GM12864 (cell line): ENCODE data around the gene PPP2R1A.
A peak's percentile ranks its signal among the peaks of the same experiment; 100 is the strongest.
"Not testable (repeated sequence)": the region's sequence is repeated elsewhere in the genome, so short reads cannot be mapped to it uniquely, and the experiment has no call there.

ENCODE experiments used
- DNase-seq: peaks from one replicate; pipeline ENCODE4 v3.0.0-alpha.2; 2011; ENCODE audit warnings: low read depth
- H3K4me3 ChIP-seq: 2 replicates; pipeline ENCODE4 v1.5.1; 2011; ENCODE audit warnings: mild to moderate bottlenecking, low read depth, low read length, control low read depth
- TF ChIP-seq, protein P1 (sequence below): IDR thresholded peaks from 2 replicates; pipeline ENCODE4 v1.5.1; 2011; ENCODE audit warnings: low read depth, mild to moderate bottlenecking, moderate library complexity, low read length, control low read depth, inconsistent platforms; ENCODE audit errors: missing control alignments

The PPP2R1A gene

DNA sequence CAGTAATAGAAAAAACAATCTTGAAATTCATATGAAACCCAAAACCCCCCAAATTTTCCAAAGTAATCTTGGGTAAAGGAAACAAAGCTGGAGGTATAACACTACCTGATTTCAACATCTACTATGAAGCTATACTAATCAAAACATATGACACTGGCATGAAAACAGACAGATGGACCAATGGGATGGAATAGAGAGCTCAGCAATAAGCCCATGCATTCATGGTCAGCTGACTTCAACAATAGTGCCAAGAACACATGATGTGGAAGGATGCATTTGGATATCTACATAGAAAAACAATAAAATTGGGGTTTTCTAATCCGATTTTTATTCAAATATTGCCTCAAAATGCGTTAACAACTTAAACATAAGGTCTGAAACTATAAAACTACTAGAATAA lies 47.3 kb downstream of the PPP2R1A start:
- H3K4me3 ChIP-seq = no peak overlapping the region
- TF ChIP-seq, protein P1, sequence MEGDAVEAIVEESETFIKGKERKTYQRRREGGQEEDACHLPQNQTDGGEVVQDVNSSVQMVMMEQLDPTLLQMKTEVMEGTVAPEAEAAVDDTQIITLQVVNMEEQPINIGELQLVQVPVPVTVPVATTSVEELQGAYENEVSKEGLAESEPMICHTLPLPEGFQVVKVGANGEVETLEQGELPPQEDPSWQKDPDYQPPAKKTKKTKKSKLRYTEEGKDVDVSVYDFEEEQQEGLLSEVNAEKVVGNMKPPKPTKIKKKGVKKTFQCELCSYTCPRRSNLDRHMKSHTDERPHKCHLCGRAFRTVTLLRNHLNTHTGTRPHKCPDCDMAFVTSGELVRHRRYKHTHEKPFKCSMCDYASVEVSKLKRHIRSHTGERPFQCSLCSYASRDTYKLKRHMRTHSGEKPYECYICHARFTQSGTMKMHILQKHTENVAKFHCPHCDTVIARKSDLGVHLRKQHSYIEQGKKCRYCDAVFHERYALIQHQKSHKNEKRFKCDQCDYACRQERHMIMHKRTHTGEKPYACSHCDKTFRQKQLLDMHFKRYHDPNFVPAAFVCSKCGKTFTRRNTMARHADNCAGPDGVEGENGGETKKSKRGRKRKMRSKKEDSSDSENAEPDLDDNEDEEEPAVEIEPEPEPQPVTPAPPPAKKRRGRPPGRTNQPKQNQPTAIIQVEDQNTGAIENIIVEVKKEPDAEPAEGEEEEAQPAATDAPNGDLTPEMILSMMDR = no peak
- DNase-seq = no peak

DNA sequence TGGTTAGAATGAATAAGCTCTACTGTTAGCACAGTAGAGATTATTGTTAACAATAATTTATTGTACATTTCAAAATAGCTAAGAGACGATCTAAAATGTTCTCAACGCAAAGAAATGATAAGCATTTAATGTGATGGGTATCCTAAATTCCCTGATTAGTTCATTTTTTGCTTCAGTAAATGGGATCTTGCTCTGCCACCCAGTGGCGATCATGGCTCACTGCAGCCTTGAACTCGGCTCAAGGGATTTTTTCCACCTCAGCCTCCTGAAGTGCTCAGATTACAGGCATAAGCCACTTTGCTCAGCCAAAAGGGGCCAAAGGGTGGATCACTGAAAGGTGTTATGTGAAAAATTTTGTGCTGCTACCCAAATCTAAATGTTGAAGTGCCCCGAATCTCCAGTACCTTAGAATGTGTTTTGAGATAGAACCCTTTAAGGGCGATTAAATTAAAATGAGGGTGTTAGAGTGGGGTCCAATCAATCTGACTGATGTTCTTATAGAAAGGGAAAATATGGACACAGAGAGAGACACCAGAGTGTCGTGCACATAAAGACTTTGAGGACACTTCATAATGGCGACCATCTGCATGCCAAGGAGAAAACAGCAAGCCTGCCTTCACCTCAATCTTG lies 48.0 kb downstream of the PPP2R1A start:
- H3K4me3 ChIP-seq = no peak overlapping the region
- TF ChIP-seq, protein P1 = peak; percentile 82
- DNase-seq = peak; percentile 22

DNA sequence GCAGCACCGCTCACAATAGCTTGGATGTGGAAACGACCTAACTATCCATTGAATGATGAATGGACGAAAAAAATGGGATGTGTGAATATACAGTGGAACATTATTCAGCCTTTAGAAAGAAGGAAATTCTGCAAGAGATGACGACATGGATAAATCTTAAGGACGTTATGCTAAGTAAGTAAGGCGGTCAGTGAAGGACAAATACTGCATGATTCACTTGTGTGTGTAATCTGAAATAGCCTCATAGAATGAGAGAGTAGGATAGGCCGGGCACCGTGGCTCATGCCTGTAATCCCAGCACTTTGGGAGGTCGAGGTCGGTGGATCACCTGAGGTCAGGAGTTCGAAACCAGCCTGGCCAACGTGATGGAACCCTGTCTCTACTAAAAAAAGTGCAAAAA lies 54.2 kb downstream of the PPP2R1A start:
- TF ChIP-seq, protein P1 = no peak
- no peak for DNase-seq
- H3K4me3 ChIP-seq = no peak overlapping the region

DNA sequence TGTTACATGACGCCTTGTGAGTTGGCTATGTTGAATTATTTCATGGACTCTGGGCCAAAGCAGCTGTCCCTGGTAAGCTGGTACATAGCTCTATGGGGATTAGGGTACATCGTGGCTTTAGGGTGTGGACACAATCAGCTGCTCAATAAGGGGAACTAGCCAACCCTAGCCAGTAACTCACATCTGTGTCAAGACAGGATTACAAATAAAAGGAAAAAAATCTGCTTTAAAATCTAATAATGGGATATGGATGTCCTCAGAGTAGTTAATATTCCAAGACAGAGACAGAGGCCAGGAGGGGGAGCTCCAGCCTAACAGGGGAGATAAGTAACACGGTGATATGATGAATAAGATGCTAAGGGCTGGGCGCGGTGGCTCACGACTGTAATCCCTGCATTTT lies 58.4 kb downstream of the PPP2R1A start:
- no peak for DNase-seq
- H3K4me3 ChIP-seq = no peak overlapping the region
- TF ChIP-seq, protein P1 = no peak

DNA sequence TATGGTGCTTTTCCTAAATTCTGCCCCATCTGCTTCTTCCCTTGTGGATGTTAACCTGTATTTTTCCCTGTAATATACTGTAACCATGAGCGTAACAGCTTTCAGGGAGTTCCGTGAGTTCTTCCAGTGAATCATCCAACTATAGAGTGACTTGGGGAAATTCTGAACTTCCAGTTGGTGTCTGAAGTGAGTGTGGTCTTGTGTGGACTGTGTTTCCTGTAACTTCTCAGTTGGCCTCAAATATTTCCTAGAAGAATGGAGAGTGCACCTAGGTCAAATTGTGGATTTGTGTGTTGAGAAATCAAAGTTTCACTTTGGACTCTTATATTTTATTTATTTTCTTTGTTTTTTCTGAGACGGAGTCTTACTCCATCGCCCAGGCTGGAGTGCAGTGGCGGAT lies 68.6 kb downstream of the PPP2R1A start:
- TF ChIP-seq, protein P1 = no peak
- DNase-seq = no peak

DNA sequence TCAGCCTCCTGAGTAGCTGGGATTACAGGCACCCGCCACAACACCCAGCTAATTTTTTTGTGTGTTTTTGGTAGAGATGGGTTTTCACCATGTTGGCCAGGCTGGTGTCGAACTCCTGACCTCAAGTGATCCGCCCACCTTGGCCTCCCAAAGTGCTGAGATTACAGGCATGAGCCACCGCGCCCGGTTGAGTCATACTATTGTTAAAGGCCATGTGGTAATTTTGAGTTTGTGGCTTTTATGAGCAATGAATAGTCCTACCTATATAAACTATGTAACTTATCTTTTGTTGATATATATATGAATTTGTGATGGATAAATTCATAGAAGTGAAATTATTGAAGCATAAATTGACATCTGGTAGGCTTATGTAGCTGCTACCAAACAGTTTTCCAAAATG lies 75.7 kb downstream of the PPP2R1A start:
- DNase-seq, H3K4me3 ChIP-seq: not testable (repeated sequence)

More for the DNA sequence above, 68.6 kb downstream of the PPP2R1A start:
- H3K4me3 ChIP-seq = no peak overlapping the region

DNA sequence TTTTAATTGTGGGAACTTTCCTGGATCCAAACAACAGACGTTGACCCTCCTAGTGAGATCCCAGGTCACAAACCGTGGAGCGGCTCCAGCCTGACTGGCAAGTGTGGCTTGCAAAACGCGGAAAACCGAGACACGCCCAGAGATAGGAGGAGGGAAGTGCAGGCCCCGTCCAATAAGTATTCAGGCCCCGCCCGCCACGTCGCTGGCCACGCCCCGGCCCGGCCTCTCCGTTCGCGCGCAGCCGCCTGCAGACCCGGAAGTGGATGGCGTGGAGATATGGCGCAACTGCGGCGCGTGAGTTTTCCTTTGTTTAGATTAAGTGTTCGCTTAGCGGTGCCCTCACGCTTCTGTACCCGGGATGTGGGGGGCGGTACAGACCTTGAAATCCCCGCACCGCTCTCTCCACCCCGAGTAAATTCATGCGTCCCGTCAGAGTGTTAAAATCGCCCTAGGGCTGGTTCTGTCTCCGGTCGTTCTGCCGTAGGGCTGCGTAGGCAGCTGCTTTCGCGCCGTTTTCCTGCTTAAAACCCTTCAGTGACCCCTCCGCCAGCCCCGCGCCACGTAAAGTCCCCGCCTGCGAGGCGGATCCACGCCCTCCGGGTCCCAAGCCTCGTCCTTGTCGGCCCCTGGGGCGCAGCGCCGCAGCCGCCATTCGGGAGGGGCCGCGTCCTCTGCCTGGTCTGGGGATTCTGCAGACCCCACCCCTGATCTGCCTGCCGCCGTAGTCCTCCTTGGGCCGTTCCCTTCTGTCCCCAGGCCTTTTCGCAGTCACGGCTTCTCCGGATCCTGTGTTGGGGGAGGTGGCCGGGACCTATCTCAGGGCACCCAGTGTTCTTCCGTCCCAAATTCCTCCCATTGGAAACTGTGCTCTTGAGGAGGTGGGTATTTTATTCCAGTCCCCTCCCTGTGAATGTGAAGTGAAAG lies 79.7 kb downstream of the PPP2R1A start, which contains the start of gene ZNF766:
Gene ZNF766, plus strand, starts transcription at position 250 of the 924 bp plus-strand sequence. Its CDS starts 27 bp downstream, at position 277.
- DNase-seq = peak; percentile 85
- peak within 1 kb of the TSS; percentile 91 for H3K4me3 ChIP-seq
- TF ChIP-seq, protein P1 = no peak
